SU-DHL-6 (cell line): ENCODE measurements around the gene CAB39.

Experiments used
- H2AFZ ChIP-seq: fragments of 200-600 bp; sonication (generic); 2 replicates; pipeline ENCODE4 v1.6.1; 2014; ENCODE audit warnings: low read depth, mild to moderate bottlenecking, moderate library complexity, mixed read lengths, antibody characterized with exemption, low read length; ENCODE audit not compliant: severe bottlenecking
- H3F3A ChIP-seq: fragments of 200-600 bp; shearing (Covaris generic); 2 replicates; pipeline ENCODE4 v1.6.0; 2016; ENCODE audit warnings: antibody characterized with exemption, mild to moderate bottlenecking; ENCODE audit not compliant: insufficient read depth
- H3K27ac ChIP-seq: fragments of 200-600 bp; sonication (generic); 2 replicates; pipeline ENCODE4 v1.5.1; 2016; ENCODE audit warnings: low read depth, mild to moderate bottlenecking, low read length, moderate library complexity, mixed read lengths
- H3K27me3 ChIP-seq: fragments of 200-600 bp; sonication (generic), shearing (Covaris generic); 2 replicates; pipeline ENCODE4 v1.6.0; 2014; ENCODE audit warnings: mild to moderate bottlenecking, low read length
- H3K36me3 ChIP-seq: fragments of 200-600 bp; sonication (generic); 2 replicates; pipeline ENCODE4 v1.6.1; 2014; ENCODE audit warnings: mild to moderate bottlenecking, low read length, mixed read lengths
- H3K4me2 ChIP-seq: fragments of 300-600, 200-600 bp; shearing (Covaris generic), sonication (generic); 2 replicates; pipeline ENCODE4 v1.6.0; 2014; ENCODE audit warnings: low read length, low read depth, mild to moderate bottlenecking; ENCODE audit not compliant: poor library complexity, severe bottlenecking
- H3K4me3 ChIP-seq: fragments of 200-600 bp; sonication (generic); 2 replicates; pipeline ENCODE4 v1.5.1; 2014; ENCODE audit warnings: antibody characterized with exemption, low read length, mild to moderate bottlenecking, mixed read lengths; ENCODE audit not compliant: insufficient read depth, poor library complexity, severe bottlenecking
- H3K79me2 ChIP-seq: fragments of 200-600 bp; sonication (generic); 2 replicates; pipeline ENCODE4 v1.6.1; 2014; ENCODE audit warnings: mild to moderate bottlenecking, low read length, moderate library complexity; ENCODE audit not compliant: insufficient read depth
- H3K9ac ChIP-seq: fragments of 200-600 bp; sonication (generic); 2 replicates; pipeline ENCODE4 v1.7.0; 2014; ENCODE audit warnings: mild to moderate bottlenecking, low read length
- H3K9me2 ChIP-seq: fragments of 200-600 bp; sonication (generic); replicated peaks from 2 replicates; pipeline ENCODE4 v1.6.1; 2014; ENCODE audit warnings: low read length; ENCODE audit not compliant: insufficient read depth
- H3K9me3 ChIP-seq: fragments of 200-600 bp; sonication (generic); 2 replicates; pipeline ENCODE4 v1.6.1; 2014; ENCODE audit warnings: low read length, mixed read lengths; ENCODE audit not compliant: insufficient read depth
- H4K20me1 ChIP-seq: fragments of 200-600 bp; sonication (generic); 2 replicates; pipeline ENCODE4 v1.6.1; 2014; ENCODE audit warnings: low read depth, mild to moderate bottlenecking, antibody characterized with exemption, low read length, moderate library complexity, mixed read lengths
- CTCF ChIP-seq: fragments of 200-600 bp; sonication (generic); IDR thresholded peaks from one replicate; pipeline ENCODE4 v1.5.1; 2017; ENCODE audit warnings: antibody characterized with exemption, mild to moderate bottlenecking, low read length, moderate library complexity; ENCODE audit not compliant: insufficient read depth, poor library complexity, severe bottlenecking
- EZH2phosphoT487 ChIP-seq: fragments of 200-600 bp; sonication (generic), shearing (Covaris generic); conservative IDR thresholded peaks from 2 replicates; pipeline ENCODE4 v1.6.1; 2018; ENCODE audit warnings: mild to moderate bottlenecking, antibody characterized with exemption, low read length, moderate library complexity, mixed read lengths

Gene CAB39

GRCh38 chr2:230785346-230785745, 72.7 kb downstream of the CAB39 start:
- H3K36me3 ChIP-seq = peaks cover 35% of the 10 kb centered on the region
- no peak overlapping the region for H2AFZ ChIP-seq
- no peak overlapping the region for H3K9ac ChIP-seq
- H3K4me3 ChIP-seq = no peak overlapping the region
- H3K9me2 ChIP-seq = no peaks in the 10 kb centered on the region
- no peak overlapping the region for H3K4me2 ChIP-seq
- peaks cover 18% of the 10 kb centered on the region for H3K9me3 ChIP-seq
- TF ChIP-seq CTCF = no peak
- H3K79me2 ChIP-seq = peaks cover 57% of the 10 kb centered on the region
- no peaks in the 10 kb centered on the region for H3F3A ChIP-seq
- H3K27ac ChIP-seq = no peak overlapping the region
- H3K27me3 ChIP-seq = no peaks in the 10 kb centered on the region
- H4K20me1 ChIP-seq = no peaks in the 10 kb centered on the region

GRCh38 chr2:230787101-230787500, 74.5 kb downstream of the CAB39 start:
- peaks cover 45% of the 10 kb centered on the region for H3K79me2 ChIP-seq
- H3K4me3 ChIP-seq = no peak overlapping the region
- H3K36me3 ChIP-seq = peaks cover 39% of the 10 kb centered on the region
- H4K20me1 ChIP-seq = no peaks in the 10 kb centered on the region
- H3F3A ChIP-seq = no peaks in the 10 kb centered on the region
- no peak overlapping the region for H3K27ac ChIP-seq
- no peak overlapping the region for H3K9ac ChIP-seq
- H3K4me2 ChIP-seq = no peak overlapping the region
- peaks cover 18% of the 10 kb centered on the region for H3K9me3 ChIP-seq
- no peak overlapping the region for H2AFZ ChIP-seq
- no peaks in the 10 kb centered on the region for H3K27me3 ChIP-seq
- TF ChIP-seq CTCF (no peak), EZH2phosphoT487 (no peak)
- no peaks in the 10 kb centered on the region for H3K9me2 ChIP-seq

- peaks cover 45% of the 10 kb centered on the region for H3K79me2 ChIP-seq
Observed at GRCh38 chr2:230788554-230789175, 76.0 kb downstream of the CAB39 start.

More at GRCh38 chr2:230788554-230789175, 76.0 kb downstream of the CAB39 start:
- Histone ChIP-seq H3K9ac (no peak overlapping the region), H3K4me2 (no peak overlapping the region), H3K27ac (no peak overlapping the region), H3K4me3 (no peak overlapping the region), H4K20me1 (no peaks in the 10 kb centered on the region), H3K27me3 (no peaks in the 10 kb centered on the region), H3F3A (no peaks in the 10 kb centered on the region), H3K9me2 (no peaks in the 10 kb centered on the region), H3K9me3 (peaks cover 18% of the 10 kb centered on the region), H3K36me3 (peaks cover 49% of the 10 kb centered on the region), H2AFZ (no peak overlapping the region)
- no peak for TF ChIP-seq EZH2phosphoT487
- no peak for TF ChIP-seq CTCF
